DLD1 (cell line): ENCODE data around the gene EXOC4.
"Not testable (repeated sequence)": the region's sequence is repeated elsewhere in the genome, so short reads cannot be mapped to it uniquely, and the experiment has no call there.

Experiments
- in situ Hi-C: cut with HindIII; loops from 2 replicates; pipeline ENCODE4 v1.10.0; 2017; ENCODE audit warnings: low sequenced_read_pairs

The EXOC4 gene

GRCh38 chr7:134042307-134042706 lies 789.4 kb downstream of the EXOC4 start:
- in situ Hi-C loops = no loop called here

- in situ Hi-C loops = no loop called here
Measured at GRCh38 chr7:134044682-134045081, 791.8 kb downstream of the EXOC4 start.

GRCh38 chr7:134045716-134046115 lies 792.8 kb downstream of the EXOC4 start:
- in situ Hi-C loops = no loop called here

- in situ Hi-C loops = no loop called here
Measured at GRCh38 chr7:134046594-134047128, 793.8 kb downstream of the EXOC4 start.

GRCh38 chr7:134047675-134048074 lies 794.8 kb downstream of the EXOC4 start:
- in situ Hi-C loops = no loop called here

GRCh38 chr7:134048166-134048565 lies 795.3 kb downstream of the EXOC4 start:
- in situ Hi-C loops = no loop called here

GRCh38 chr7:134051020-134051419 lies 798.1 kb downstream of the EXOC4 start:
- in situ Hi-C loops = no loop called here

GRCh38 chr7:134056816-134057215 lies 803.9 kb downstream of the EXOC4 start:
- in situ Hi-C loops = no loop called here

GRCh38 chr7:134058521-134058920 lies 805.6 kb downstream of the EXOC4 start:
- in situ Hi-C loops = no loop called here

- in situ Hi-C loops = no loop called here
Measured at GRCh38 chr7:134058980-134059379, 806.1 kb downstream of the EXOC4 start.

GRCh38 chr7:134059921-134060320 lies 807.0 kb downstream of the EXOC4 start:
- in situ Hi-C loops = no loop called here

GRCh38 chr7:134060874-134061273 lies 808.0 kb downstream of the EXOC4 start:
- in situ Hi-C loops = no loop called here

- in situ Hi-C loops = no loop called here
Measured at GRCh38 chr7:134062460-134062859, 809.6 kb downstream of the EXOC4 start.

GRCh38 chr7:134065415-134065814 lies 812.5 kb downstream of the EXOC4 start:
- in situ Hi-C loops = no loop called here

GRCh38 chr7:134067164-134067563 lies 814.3 kb downstream of the EXOC4 start:
- in situ Hi-C loops = no loop called here

GRCh38 chr7:134068670-134069069 lies 815.8 kb downstream of the EXOC4 start:
- in situ Hi-C loops = no loop called here

- in situ Hi-C loops = no loop called here
Measured at GRCh38 chr7:134069187-134069586, 816.3 kb downstream of the EXOC4 start.

GRCh38 chr7:134070673-134071072 lies 817.8 kb downstream of the EXOC4 start:
- in situ Hi-C loops = no loop called here

GRCh38 chr7:134071355-134072331 lies 818.8 kb downstream of the EXOC4 start:
- in situ Hi-C loops = no loop called here

GRCh38 chr7:134073276-134073675 lies 820.4 kb downstream of the EXOC4 start:
- in situ Hi-C loops = no loop called here

GRCh38 chr7:134075799-134076198 lies 822.9 kb downstream of the EXOC4 start:
- in situ Hi-C loops = no loop called here

- in situ Hi-C loops = not testable (repeated sequence)
Measured at GRCh38 chr7:134077560-134077959, 824.7 kb downstream of the EXOC4 start.
